NCI-H2107 (cell line): ENCODE data around the gene RBM28.
"Not testable (repeated sequence)": the region's sequence is repeated elsewhere in the genome, so short reads cannot be mapped to it uniquely, and the experiment has no call there.

ENCODE experiments used
- DNase-seq: peaks from one replicate; lab custom pipeline; 2025; lab: John Stamatoyannopoulos, UW

Gene RBM28

GRCh38 chr7:128280451-128280850, 63.3 kb downstream of the RBM28 start:
- DNase-seq, result not testable (repeated sequence)

GRCh38 chr7:128279124-128279713, 64.5 kb downstream of the RBM28 start:
- no peak for DNase-seq

DNA sequence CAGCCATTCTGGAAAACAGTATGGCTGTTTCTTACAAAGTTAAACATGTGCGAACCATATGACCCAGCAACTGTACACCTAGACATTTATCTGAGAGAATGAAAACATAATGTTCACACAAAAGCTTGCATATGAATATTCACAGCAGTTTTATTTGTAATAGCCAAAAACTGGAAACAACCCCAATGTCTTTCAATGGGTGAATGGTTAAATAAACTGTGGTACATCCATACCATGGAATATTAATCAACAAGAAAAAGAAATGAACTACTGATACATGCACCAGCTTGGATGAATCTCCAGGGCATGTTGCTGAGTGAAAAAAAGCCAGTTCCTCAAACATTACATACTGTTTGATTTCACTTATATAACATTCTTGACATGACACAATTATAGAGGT, 65.3 kb downstream of the RBM28 start:
- DNase-seq, result no peak

DNA sequence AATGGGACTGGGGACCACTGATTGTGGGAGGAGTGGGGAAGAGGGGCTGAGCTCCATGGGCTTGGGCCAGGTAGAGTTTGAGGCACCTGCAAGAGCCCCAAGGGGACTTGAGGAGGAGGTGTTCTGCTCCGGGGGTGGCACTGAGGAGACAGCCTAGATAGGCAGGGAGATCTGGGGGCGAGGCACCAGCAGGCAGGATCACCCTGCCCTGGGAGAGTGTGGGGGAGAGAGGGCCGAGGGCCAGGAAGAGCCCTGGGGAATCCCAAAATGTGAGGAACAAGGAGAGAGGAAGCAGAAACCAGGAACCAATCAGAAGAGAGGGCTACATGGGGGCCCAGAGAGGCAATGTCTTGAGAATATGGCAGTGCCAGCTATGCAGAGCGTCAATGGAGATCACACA, 68.0 kb downstream of the RBM28 start:
- DNase-seq, result no peak

- no peak for DNase-seq
Observed at GRCh38 chr7:128274884-128275603, 68.7 kb downstream of the RBM28 start.

- DNase-seq, result no peak
Observed at GRCh38 chr7:128274246-128274883, 69.3 kb downstream of the RBM28 start.

DNA sequence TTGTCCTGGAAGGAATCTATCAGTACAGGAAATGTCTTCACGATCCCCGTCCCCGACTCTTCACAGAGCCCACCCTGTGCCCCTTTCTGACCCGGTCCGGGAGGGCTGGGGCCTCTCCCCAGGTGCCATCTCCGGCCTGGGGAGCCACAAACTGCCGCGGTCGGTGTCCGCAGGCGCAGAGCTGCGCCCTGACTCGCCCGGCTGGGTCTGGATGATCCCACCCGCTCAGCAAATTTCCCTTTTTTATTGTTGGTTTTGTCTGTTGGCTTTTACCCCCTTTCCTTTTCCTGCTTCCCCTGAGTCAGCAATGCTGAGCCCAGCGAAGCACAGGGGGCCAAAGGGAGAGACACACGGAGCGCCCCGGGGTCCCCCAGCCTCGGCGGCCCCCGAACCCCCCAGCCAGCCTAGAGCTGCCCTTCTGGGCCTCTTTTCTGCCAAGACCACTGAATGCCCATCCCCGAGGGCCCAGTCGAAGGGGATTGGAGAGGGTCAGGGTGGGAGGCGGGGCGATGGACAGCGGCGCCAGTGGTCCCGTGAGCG, 71.7 kb downstream of the RBM28 start:
- no peak for DNase-seq

GRCh38 chr7:128271471-128271941, 72.2 kb downstream of the RBM28 start:
- DNase-seq, result no peak

- DNase-seq, result no peak
Observed at GRCh38 chr7:128270826-128271272, 72.9 kb downstream of the RBM28 start.

DNA sequence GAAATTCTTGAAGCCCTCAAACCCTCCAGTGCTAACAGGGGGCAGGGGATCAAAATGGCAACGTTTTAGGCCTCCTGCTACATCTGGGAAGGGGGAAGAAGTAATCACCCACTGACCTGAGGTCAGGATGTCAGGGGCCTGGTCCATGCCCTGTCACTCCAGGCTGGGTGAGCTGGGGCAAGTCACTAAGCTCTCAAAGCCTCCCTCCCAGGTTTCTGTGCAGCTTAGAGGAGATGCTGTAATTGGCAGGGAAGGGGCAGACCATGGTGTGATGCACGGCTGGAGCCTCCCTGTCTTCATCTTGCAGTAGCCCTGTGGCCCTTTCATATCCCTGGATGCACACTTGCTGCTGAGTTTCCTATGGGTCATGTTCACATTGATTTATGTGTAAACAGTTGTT, 75.5 kb downstream of the RBM28 start:
- DNase-seq, result no peak

DNA sequence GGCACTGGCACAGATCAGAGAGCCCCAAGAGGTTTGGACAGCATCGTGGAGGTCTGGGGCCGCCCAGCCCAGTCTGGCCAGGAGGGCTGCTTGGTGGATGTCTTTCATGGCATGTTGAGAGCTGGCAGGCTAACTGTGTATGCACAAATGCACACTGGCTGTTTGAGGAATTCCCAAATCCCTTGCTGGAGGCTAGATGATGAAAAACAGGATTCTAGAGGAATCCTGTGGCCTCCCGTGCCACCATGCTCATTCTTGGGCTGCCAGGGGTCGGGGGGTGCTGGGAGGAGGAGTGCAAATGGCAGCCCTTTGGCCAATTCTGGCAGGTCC, 76.1 kb downstream of the RBM28 start:
- no peak for DNase-seq

- peak; percentile 64 for DNase-seq
Observed at GRCh38 chr7:128266883-128267594, 76.7 kb downstream of the RBM28 start.

- no peak for DNase-seq
Observed at GRCh38 chr7:128266529-128266882, 77.2 kb downstream of the RBM28 start.

DNA sequence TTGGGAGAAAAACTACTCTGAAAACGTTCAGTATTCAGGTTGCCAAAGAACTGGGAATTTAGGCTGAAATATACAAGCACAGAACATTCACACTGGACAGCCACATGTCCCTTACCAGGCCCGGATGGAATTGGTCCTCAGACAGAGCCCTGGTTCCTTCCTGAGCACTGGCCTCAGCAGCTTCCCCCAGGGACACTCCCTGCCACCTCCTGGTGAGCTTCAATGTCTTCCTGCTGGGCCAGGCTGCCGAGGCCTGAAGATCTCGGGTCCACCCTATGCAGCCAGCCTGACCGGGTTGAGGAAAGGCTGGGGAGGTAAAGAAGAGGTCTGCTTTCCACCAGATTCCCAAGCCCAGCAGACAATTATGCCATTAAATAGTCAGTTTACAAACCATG, 77.8 kb downstream of the RBM28 start:
- no peak for DNase-seq

DNA sequence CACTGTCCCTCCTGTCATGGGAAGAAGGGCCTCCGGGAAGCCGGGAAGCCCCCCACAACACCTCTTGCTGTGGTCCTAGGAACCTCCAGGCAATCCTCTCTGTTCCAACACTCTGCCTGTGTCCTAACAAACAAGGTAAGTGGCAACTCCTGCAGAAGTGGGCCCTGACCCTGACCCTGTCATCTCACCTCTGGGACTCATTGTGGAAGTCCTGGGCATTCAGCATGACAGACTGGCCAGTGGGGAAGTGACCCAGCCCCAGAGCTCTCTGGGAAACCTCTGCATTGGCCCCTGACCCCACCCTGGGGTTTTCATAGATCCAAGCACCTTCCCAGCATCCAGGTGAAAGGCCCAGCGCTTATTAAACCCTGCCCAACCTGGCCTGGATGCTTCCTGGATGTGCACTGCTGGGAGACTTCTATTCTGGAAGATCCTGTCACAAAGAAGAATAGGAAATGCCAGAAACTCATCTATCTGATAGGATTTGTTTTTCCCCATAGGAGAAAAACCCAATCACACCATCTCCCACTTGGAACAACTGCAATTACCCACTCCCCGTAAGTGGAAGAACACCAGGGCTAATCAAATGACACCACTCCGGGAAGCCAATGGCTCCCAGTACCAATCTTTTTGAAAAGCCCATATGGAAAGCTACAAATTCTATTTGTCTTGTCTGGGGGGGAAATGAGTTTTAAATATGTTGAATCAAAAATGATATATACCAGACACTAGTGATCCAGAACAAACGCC, 78.4 kb downstream of the RBM28 start:
- no peak for DNase-seq

DNA sequence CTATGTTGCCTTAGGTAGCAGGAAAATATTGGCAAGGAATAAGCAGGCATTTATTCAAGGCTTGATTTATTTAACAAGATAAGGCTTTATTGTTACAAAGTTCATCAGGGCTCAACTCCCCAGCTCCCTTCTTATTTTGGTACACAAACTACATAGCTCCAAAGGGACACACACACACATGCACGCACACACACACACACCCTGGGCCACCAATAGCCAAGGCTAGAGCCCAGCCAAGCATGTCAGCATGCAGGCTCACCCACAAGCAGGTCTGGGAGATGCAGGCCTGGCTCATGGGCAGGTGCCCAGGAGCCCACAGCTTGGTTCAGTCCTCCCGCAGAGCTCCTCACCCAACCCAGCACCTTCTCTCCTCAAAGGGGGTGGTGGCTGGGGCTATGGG, 79.2 kb downstream of the RBM28 start:
- no peak for DNase-seq

GRCh38 chr7:128263420-128263819, 80.3 kb downstream of the RBM28 start:
- DNase-seq, result no peak

GRCh38 chr7:128262273-128263028, 81.3 kb downstream of the RBM28 start:
- DNase-seq, result no peak

DNA sequence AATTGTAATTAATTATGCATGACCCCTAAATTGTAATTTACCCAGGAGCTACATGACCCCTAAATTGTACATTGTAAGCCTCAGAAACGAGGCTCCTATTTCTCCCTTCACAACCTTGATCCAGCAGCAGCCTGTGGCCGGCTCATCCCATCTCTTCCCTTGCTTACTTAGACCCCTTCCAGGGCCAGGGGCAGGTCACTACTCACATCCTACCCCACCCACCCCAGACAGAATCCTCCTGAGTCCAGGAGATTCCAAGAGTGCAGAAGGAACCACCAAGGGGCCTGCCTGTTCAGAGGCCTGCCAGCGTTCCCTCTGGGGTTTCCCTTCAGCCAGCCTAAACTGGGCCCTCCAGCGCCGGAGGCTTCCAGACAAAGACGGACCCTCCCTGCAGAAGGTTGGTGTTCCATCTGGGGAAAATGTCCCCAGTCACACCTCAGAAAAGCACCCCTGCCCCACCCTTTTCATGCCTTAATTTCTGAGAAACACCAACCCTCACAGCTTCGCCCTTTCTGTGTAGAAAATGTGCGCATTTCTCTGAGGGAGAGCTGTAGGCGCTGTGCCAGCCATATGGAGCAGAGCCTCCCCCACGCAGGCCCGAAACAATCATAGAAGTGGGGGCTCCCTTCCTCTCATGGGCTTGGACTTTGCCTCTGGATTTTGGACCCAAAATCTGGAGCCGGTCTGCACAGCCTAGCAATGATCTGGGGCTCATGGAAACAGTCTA, 83.5 kb downstream of the RBM28 start:
- DNase-seq, result no peak
